ENCODE data around the gene NXPE3. TPM values are rescaled to one million over a fixed set of nuclear protein-coding genes. Genes with fewer than 3 reads are reported as not detected.

Gene NXPE3
- 11.6 and 14.7 TPM in 2 replicates for total RNA-seq

DNA sequence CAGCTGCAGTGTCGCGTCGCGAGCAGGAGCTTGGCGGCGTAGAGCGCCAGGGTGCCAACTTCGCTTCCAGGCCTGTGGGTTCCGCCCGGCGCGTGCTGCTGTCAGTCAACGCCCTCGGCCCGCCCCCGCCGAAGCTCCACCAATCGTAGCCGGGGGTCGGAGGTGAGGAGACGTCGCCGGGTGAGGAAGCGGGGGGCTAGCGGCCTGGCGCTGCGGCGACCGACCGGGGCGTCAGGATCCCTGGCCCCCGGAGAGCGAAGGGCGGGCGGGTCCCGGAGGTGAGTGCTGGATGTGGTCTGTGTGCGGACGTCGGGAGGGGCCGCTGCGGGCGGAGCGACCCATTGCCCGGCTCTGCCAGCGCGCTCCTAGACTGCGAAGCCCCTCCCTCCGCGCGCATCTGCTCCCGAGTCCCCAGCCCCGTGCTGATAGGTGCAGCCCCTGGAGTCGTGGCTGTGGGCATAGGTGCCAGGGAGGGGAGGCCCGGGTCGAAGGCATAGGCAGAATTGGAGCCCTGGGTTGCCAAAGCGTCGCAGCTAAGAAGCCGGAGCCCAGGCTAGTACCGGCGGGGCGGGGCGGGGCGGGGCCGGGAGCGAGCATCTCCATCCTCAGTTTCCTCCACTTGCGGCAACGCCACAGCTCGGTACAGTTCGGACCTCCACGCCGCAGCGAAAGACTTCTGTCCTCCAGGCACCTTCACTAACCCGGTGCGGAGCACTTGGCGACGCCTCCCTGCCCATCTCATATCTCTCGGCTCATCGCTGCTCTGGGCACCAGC lies at the start of gene NXPE3:
Gene NXPE3 (plus strand): TSS at position 165 of the 775 bp plus-strand sequence. CDS start 6,386 bp downstream, outside the sequence.

DNA sequence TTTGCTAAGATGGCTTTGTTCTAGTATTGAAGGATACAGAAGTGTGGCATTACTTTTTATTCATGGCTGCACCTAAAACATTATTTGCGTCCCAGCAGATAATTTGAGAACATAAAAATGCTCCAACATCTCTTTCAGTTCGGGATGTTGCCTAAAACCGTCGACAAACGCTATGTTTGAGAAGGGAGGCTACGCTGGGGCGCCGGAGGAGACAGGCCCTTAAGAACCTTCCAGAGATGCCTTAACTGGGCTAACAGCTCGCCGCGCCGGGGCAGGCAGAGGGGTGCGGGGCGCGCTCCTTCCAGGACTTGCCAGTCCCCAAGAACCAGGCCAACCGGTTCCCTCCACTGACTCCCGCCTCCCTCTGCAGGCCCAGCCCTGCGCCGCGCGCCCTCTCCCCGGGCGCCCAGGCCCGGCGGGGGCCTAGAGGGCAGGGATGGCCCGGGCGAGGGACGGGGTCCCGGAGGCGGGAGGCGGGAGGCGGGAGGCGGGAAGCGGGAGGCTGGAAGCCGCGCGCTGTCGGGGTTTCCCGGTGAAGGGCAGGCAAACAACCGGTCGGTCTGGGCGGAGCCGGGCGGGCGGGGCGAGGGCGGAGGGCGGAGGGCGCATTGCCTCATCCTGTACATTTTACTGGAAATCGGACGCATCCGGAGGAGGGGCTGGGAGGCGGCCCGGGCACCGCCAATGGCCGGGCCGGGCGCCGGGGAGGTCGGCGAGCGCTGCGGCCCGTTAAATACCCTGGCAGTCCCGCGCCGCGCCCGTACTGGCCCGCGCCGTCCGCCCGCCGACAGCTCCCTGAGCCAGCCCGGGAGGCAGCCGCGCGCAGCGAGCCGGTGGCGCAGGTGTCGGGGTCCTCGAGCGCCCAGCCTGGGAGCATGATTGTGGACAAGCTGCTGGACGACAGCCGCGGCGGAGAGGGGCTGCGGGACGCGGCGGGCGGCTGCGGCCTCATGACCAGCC lies 70.0 kb downstream of the NXPE3 start, which contains the start of gene NFKBIZ:
Gene NFKBIZ (plus strand): TSS at position 761 of the 960 bp plus-strand sequence. CDS start 115 bp downstream, at position 876.

Other genes starting within 250 kb of the NXPE3 start
- 14.1 and 19.7 TPM in 2 replicates for gene TRMT10C, start 217.3 kb upstream of the NXPE3 start, total RNA-seq
- 32.5 and 39.6 TPM in 2 replicates for gene PCNP, start 205.0 kb upstream of the NXPE3 start, total RNA-seq
- 8.1 and 12.4 TPM in 2 replicates for gene ZBTB11, start 102.1 kb upstream of the NXPE3 start, total RNA-seq
- 971 and 1,046 TPM in 2 replicates for gene RPL24, start 92.5 kb upstream of the NXPE3 start, total RNA-seq
- gene CEP97, start 54.6 kb upstream of the NXPE3 start, total RNA-seq = 4.9 and 8.5 TPM in 2 replicates
- gene NFKBIZ, start 70.3 kb downstream of the NXPE3 start, total RNA-seq = 57.4 and 86.2 TPM in 2 replicates